GM23248 (cell line): ENCODE data around the gene KAZN. TPM values are rescaled to one million over a fixed set of nuclear protein-coding genes. Genes with fewer than 3 reads are reported as not detected.

ENCODE experiments used
- DNase-seq: peaks from one replicate; pipeline ENCODE4 v3.0.0-alpha.2; 2015
- H2AFZ ChIP-seq: fragments of 200-600 bp; sonication (generic); 2 replicates; pipeline ENCODE4 v1.6.1; 2016; ENCODE audit warnings: antibody characterized with exemption
- H3F3A ChIP-seq: fragments of 200-600 bp; sonication (generic); 2 replicates; pipeline ENCODE4 v1.6.1; 2016; ENCODE audit warnings: mild to moderate bottlenecking, antibody characterized with exemption, mixed run types; ENCODE audit not compliant: insufficient read depth
- H3K27ac ChIP-seq: fragments of 200-600 bp; sonication (generic); 2 replicates; pipeline ENCODE4 v1.5.1; 2016; ENCODE audit warnings: mild to moderate bottlenecking
- H3K27me3 ChIP-seq: fragments of 200-600 bp; sonication (generic); replicated peaks from 2 replicates; pipeline ENCODE4 v1.6.1; 2016; ENCODE audit warnings: mild to moderate bottlenecking; ENCODE audit not compliant: insufficient read depth
- H3K36me3 ChIP-seq: fragments of 200-600 bp; sonication (generic); 2 replicates; pipeline ENCODE4 v1.6.1; 2016; ENCODE audit warnings: low read depth, mild to moderate bottlenecking
- H3K4me1 ChIP-seq: fragments of 200-600 bp; sonication (generic); 2 replicates; pipeline ENCODE4 v1.6.1; 2016; ENCODE audit warnings: mild to moderate bottlenecking; ENCODE audit not compliant: insufficient read depth
- H3K4me2 ChIP-seq: fragments of 200-600 bp; sonication (generic); one replicate; pipeline ENCODE4 v1.6.1; 2016; ENCODE audit warnings: mild to moderate bottlenecking; ENCODE audit not compliant: unreplicated experiment
- H3K4me3 ChIP-seq: fragments of 200-600 bp; sonication (generic); 2 replicates; pipeline ENCODE4 v1.5.1; 2016; ENCODE audit warnings: mild to moderate bottlenecking
- H3K79me2 ChIP-seq: fragments of 200-600 bp; sonication (generic); 2 replicates; pipeline ENCODE4 v1.6.1; 2016; ENCODE audit warnings: mild to moderate bottlenecking; ENCODE audit not compliant: insufficient read depth
- H3K9ac ChIP-seq: fragments of 200-600 bp; sonication (generic); 2 replicates; pipeline ENCODE4 v1.6.1; 2016; ENCODE audit warnings: mild to moderate bottlenecking
- H3K9me2 ChIP-seq: fragments of 200-600 bp; sonication (generic); 2 replicates; pipeline ENCODE4 v1.6.1; 2016; ENCODE audit warnings: mixed run types, mild to moderate bottlenecking, moderate library complexity; ENCODE audit not compliant: insufficient read depth
- H3K9me3 ChIP-seq: fragments of 200-600 bp; sonication (generic); one replicate; pipeline ENCODE4 v1.6.1; 2017; ENCODE audit warnings: low read depth
- H4K20me1 ChIP-seq: fragments of 200-600 bp; sonication (generic); 2 replicates; pipeline ENCODE4 v1.6.0; 2016; ENCODE audit not compliant: insufficient read depth
- EZH2 ChIP-seq: fragments of 200-600 bp; sonication (generic); IDR thresholded peaks from 2 replicates; pipeline ENCODE4 v1.6.1; 2018; ENCODE audit warnings: antibody characterized with exemption, mild to moderate bottlenecking; ENCODE audit not compliant: insufficient read depth, poor library complexity, severe bottlenecking
- EZH2phosphoT487 ChIP-seq: fragments of 200-600 bp; sonication (generic); IDR thresholded peaks from 2 replicates; pipeline ENCODE4 v1.6.1; 2018; ENCODE audit warnings: antibody characterized with exemption, moderate library complexity, mild to moderate bottlenecking, low read depth; ENCODE audit not compliant: insufficient read depth
- WGBS, 2 experiments: methylation state at CpG; one replicate each; pipeline ENCODE4 v1.1.6; 2015 to 2017; ENCODE audit warnings: low lambda C conversion rate in 2 of 2, low coverage in 1 of 2; ENCODE audit errors: missing lambda C conversion rate in 2 of 2; 5-methylcytosine and 5-hydroxymethylcytosine counted together
- in situ Hi-C: fragments of 300-500 bp; cut with MboI; formaldehyde crosslinking; loops from 2 replicates; pipeline ENCODE4 v1.15.0; 2020
- polyA plus RNA-seq: library from polyadenylated mRNA; unstranded; fragments of >200 nt; fragmentation: Nextera tagmentation; extraction: Ambion mirVana; gene quantifications from 2 replicates; pipeline ENCODE4 v1.2.1, GENCODE V29; 2016
- total RNA-seq: library from RNA; depleted of rRNA; stranded (reverse); fragments of >200 nt; shearing (Covaris generic); gene quantifications from 2 replicates; pipeline ENCODE4 v1.2.3, GENCODE V29; 2014

KAZN gene
- total and polyA plus RNA-seq, 2 experiments from 2014 or later: 4.9 to 7.2 TPM

GRCh38 chr1:14878124-14878523 lies 279.6 kb downstream of the KAZN start:
- no peak overlapping the region for H2AFZ ChIP-seq
- no peak for TF ChIP-seq EZH2
- no peak for TF ChIP-seq EZH2phosphoT487
- H3K36me3 ChIP-seq: no peaks in the 10 kb centered on the region

DNA sequence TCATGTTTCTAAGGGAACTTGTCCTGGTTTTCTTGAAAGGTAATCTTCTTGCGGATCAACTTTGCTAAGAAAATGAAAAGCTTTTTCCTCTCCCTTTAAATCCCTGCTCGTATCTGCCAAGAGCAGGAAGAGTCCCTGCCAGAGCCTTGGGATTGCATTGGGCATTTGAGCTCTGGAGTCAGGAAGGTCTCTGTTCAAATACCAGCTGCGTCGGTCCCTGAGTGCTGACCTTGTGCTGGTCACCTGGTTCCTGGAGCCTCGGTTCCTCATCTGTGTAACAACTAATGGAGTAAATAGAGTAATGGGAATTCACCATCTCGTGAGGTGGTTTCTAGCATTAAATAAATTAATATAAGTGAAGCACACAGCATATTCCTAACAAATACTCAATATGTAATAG lies 280.5 kb downstream of the KAZN start:
- H3K9me3 ChIP-seq: no peaks in the 10 kb centered on the region
- H3K27ac ChIP-seq: no peak overlapping the region
- no peaks in the 10 kb centered on the region for H3K79me2 ChIP-seq
- H3K36me3 ChIP-seq: no peaks in the 10 kb centered on the region
- peaks cover 20% of the 10 kb centered on the region for H3F3A ChIP-seq
- H3K9ac ChIP-seq: no peak overlapping the region
- H3K9me2 ChIP-seq: no peaks in the 10 kb centered on the region
- H3K4me3 ChIP-seq: no peak overlapping the region
- 72 to 78% methylated on average over 6 of the region's 6 CpGs for WGBS, 2 experiments
- H3K4me1 ChIP-seq: peaks cover 15% of the 10 kb centered on the region
- no peak overlapping the region for H3K4me2 ChIP-seq
- H3K27me3 ChIP-seq: peaks cover 10% of the 10 kb centered on the region; the same call in 1 of the 2 replicates
- in situ Hi-C loops: no loop called here
- DNase-seq: no peak
- no peak overlapping the region for H2AFZ ChIP-seq
- TF ChIP-seq EZH2 (no peak), EZH2phosphoT487 (no peak)
- no peaks in the 10 kb centered on the region for H4K20me1 ChIP-seq

More at GRCh38 chr1:14878124-14878523, 279.6 kb downstream of the KAZN start:
- in situ Hi-C loops: no loop called here
- Histone ChIP-seq H4K20me1 (no peaks in the 10 kb centered on the region), H3K9ac (no peak overlapping the region), H3K9me3 (no peaks in the 10 kb centered on the region), H3K4me2 (no peak overlapping the region), H3K9me2 (no peaks in the 10 kb centered on the region), H3F3A (peaks cover 20% of the 10 kb centered on the region), H3K27me3 (peaks cover 10% of the 10 kb centered on the region; the same call in 1 of the 2 replicates), H3K4me3 (no peak overlapping the region), H3K79me2 (no peaks in the 10 kb centered on the region), H3K27ac (no peak overlapping the region), H3K4me1 (peaks cover 15% of the 10 kb centered on the region)
- DNase-seq: no peak

- no peaks in the 10 kb centered on the region for H3K9me2 ChIP-seq
- in situ Hi-C loops: no loop called here
- no peaks in the 10 kb centered on the region for H3K36me3 ChIP-seq
- 9 to 11% methylated on average over 7 of the region's 7 CpGs for WGBS, 2 experiments
- no peaks in the 10 kb centered on the region for H3K9me3 ChIP-seq
- no peaks in the 10 kb centered on the region for H3K79me2 ChIP-seq
- no peak for TF ChIP-seq EZH2
- no peak for TF ChIP-seq EZH2phosphoT487
- peaks cover 20% of the 10 kb centered on the region for H3F3A ChIP-seq
- H3K27ac ChIP-seq: peak overlapping the region; percentile 95
- H3K27me3 ChIP-seq: peaks cover 7% of the 10 kb centered on the region; the same call in 1 of the 2 replicates
- peak overlapping the region; percentile 53 for H3K4me2 ChIP-seq
- no peak overlapping the region for H3K4me3 ChIP-seq
- peak overlapping the region; percentile 68 for H3K9ac ChIP-seq
- peaks cover 15% of the 10 kb centered on the region for H3K4me1 ChIP-seq
- peak; percentile 96 for DNase-seq
- no peaks in the 10 kb centered on the region for H4K20me1 ChIP-seq
- H2AFZ ChIP-seq: no peak overlapping the region
Measured at GRCh38 chr1:14880456-14881316, 282.2 kb downstream of the KAZN start.

DNA sequence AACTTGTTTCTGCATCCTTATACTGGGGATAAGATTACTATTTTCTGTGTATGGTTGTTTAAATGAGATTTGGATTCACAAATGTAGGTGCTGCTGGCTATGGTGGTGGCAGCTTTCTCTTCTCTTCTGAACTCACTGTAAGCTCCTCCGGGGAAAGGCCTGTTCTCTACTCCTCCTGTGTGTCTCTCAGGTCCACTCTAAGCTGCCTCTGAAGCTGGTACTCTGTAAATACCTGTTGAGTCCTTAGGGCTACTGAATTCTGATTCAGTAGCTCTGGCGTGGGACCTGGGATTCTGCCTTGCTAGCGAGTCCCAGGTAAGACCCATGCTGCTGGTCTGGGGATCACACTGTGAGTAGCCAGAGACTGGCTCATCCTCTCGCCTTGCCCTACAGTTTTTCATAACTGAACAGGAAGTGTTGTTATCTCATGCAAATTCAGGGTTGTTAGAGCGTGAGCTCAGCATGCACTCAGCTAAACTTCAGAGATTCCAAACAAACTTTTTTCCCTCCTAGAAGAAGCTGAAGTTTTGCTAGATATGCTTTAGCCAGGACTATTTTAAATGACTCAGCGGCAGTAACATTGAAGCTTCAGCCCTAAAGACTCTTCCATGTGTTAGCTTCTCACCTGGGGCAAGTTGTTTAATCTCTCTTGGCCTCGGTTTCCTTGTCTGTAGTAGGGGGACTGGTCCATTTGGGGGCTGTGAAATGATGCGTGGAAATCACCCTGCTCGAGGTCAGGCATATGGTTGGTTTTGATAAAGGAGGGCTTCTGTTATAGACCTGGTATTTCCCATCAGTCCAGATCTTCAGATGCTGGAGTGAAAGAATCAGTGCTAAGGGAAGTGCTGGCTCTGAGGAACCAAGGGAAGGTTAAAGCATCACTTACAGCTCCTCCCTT lies 283.5 kb downstream of the KAZN start:
- no peaks in the 10 kb centered on the region for H3K9me3 ChIP-seq
- WGBS, 2 experiments: 86 to 87% methylated on average over 9 of the region's 9 CpGs
- TF ChIP-seq EZH2 (no peak), EZH2phosphoT487 (no peak)
- H3K9me2 ChIP-seq: no peaks in the 10 kb centered on the region
- H3K79me2 ChIP-seq: no peaks in the 10 kb centered on the region
- in situ Hi-C loops: no loop called here
- H3K4me2 ChIP-seq: no peak overlapping the region
- DNase-seq: peak; percentile 22
- H3K27ac ChIP-seq: no peak overlapping the region
- H4K20me1 ChIP-seq: no peaks in the 10 kb centered on the region
- H3K27me3 ChIP-seq: no peaks in the 10 kb centered on the region
- H3K4me1 ChIP-seq: peaks cover 15% of the 10 kb centered on the region
- H3K4me3 ChIP-seq: no peak overlapping the region
- no peak overlapping the region for H2AFZ ChIP-seq
- no peaks in the 10 kb centered on the region for H3K36me3 ChIP-seq
- peaks cover 20% of the 10 kb centered on the region for H3F3A ChIP-seq
- no peak overlapping the region for H3K9ac ChIP-seq
